Measurements from ENCODE around the gene CD74. TPM values are rescaled to one million over a fixed set of nuclear protein-coding genes. Genes with fewer than 3 reads are reported as not detected.
A peak's percentile ranks its signal among the peaks of the same experiment; 100 is the strongest.

Gene CD74
- total and polyA plus RNA-seq, 4 donors: 1,061 to 2,819 (median 1,720) TPM

DNA sequence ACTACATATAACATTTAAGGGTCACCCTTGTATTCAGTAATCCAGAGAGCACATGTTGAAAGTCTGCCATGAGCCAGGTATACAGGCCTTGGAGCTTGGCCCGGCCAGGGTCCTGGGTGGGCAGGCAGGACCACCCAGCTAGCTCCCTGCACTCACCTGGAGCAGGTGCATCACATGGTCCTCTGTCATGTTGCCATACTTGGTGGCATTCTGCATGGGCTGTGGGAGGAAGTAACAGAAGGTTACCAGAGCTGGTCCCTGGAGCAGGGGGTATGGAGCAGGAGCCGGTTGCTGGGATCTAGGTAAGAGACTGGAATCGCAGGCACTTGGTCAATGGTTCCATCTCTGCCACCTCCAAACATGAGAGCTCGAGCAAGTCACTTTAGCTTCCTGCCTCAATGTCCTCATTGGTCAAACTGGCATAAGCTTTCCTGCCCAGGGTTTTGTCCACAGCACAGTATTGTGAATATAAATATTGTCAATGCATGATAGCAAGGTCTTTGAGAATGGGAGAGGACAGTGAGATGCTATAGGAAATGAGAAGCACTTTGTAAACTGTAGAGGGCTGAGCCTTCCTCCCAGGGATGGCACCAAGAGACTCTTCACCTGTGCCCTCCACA, 6.5 kb downstream of the CD74 start:
- Histone ChIP-seq H3K9ac (ENCODE audit: insufficient read depth in 1 of 2, low read length in 2 of 2) (no peak overlapping the region), H3K4me1 (ENCODE audit: control insufficient read depth in 5 of 5, insufficient read depth in 5 of 5, low read length in 5 of 5) (peaks cover 0 to 12% (median 2%) of the 10 kb centered on the region in 5 donors), H3K36me3 (ENCODE audit: control insufficient read depth in 4 of 4, insufficient read depth in 4 of 4, low read length in 4 of 4) (peaks cover 0 to 52% (median 6%) of the 10 kb centered on the region in 4 donors), H3K9me3 (ENCODE audit: control insufficient read depth in 4 of 4, insufficient read depth in 3 of 4, low read length in 3 of 4) (no peaks in the 10 kb centered on the region), H3K4me3 (no peak overlapping the region), H3K27me3 (ENCODE audit: control insufficient read depth in 3 of 3, insufficient read depth in 3 of 3, low read length in 2 of 3) (no peaks in the 10 kb centered on the region), H3K27ac (ENCODE audit: low read depth in 1 of 2, low read length in 1 of 2) (peak overlapping the region in 1 of 2 donors; percentile 13)
- TF ChIP-seq, protein P1, sequence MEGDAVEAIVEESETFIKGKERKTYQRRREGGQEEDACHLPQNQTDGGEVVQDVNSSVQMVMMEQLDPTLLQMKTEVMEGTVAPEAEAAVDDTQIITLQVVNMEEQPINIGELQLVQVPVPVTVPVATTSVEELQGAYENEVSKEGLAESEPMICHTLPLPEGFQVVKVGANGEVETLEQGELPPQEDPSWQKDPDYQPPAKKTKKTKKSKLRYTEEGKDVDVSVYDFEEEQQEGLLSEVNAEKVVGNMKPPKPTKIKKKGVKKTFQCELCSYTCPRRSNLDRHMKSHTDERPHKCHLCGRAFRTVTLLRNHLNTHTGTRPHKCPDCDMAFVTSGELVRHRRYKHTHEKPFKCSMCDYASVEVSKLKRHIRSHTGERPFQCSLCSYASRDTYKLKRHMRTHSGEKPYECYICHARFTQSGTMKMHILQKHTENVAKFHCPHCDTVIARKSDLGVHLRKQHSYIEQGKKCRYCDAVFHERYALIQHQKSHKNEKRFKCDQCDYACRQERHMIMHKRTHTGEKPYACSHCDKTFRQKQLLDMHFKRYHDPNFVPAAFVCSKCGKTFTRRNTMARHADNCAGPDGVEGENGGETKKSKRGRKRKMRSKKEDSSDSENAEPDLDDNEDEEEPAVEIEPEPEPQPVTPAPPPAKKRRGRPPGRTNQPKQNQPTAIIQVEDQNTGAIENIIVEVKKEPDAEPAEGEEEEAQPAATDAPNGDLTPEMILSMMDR (IDR thresholded peaks at IDR 0.05; ENCODE audit: control extremely low read depth, extremely low read depth): no peak
- ATAC-seq (ENCODE audit: insufficient read depth, low FRiP score) (no peak), DNase-seq (no peak)
- WGBS, 2 donors: 90 to 93% methylated on average over 4 of the region's 4 CpGs

DNA sequence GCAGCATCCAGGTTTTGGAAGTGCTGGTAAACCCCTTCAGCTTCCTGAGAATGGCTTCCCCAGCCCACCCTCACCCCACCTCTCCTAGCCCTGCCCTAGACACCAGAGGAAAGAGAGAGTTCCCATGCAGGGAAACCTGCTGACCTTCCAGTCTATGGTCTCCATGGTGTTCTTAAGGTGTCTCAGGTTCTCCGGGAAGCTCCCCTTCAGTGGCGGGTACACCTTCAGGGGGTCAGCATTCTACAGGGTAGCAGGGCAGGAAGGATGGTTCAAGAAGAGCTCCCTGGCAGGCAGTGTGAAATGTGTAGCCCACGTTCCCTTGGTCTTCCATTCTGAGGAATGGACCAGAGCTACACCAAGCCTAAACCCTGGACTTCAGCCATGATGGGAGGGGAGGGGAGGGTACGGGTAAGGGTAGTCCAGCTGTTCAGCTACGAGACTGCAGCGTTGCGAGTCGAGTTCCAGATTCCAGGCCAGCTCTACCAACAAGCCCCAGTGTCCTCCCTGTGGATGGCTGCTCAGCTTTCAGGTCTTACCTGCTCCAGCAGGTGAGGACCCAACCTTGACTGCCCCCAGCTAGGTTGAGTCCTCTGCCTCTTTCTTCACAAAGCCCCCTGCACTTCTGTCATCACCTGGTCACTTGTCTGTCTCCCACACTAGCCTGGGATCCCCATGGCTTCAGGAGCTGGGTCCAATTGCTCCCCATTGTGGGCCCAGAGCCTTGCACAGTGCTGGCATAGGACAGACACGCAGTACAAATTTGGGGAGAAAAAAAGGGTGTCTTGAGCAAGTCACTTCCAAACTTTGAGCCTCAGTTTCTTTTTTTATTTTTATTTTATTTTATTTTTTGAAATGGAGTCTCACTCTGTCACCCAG, 7.5 kb downstream of the CD74 start:
- TF ChIP-seq, protein P1 (IDR thresholded peaks at IDR 0.05; ENCODE audit: control extremely low read depth, extremely low read depth): no peak
- Histone ChIP-seq H3K36me3 (ENCODE audit: control insufficient read depth in 4 of 4, insufficient read depth in 4 of 4, low read length in 4 of 4) (peaks cover 0 to 62% (median 8%) of the 10 kb centered on the region in 4 donors), H3K4me1 (ENCODE audit: control insufficient read depth in 5 of 5, insufficient read depth in 5 of 5, low read length in 5 of 5) (peaks cover 0 to 4% (median 2%) of the 10 kb centered on the region in 5 donors), H3K27ac (ENCODE audit: low read depth in 1 of 2, low read length in 1 of 2) (peak overlapping the region in 1 of 2 donors; percentile 32), H3K27me3 (ENCODE audit: control insufficient read depth in 3 of 3, insufficient read depth in 3 of 3, low read length in 2 of 3) (no peaks in the 10 kb centered on the region), H3K9me3 (ENCODE audit: control insufficient read depth in 4 of 4, insufficient read depth in 3 of 4, low read length in 3 of 4) (no peaks in the 10 kb centered on the region), H3K4me3 (no peak overlapping the region), H3K9ac (ENCODE audit: insufficient read depth in 1 of 2, low read length in 2 of 2) (no peak overlapping the region)
- WGBS, 2 donors: 89 to 92% methylated on average over 9 of the region's 9 CpGs
- ATAC-seq (ENCODE audit: insufficient read depth, low FRiP score): no peak
- DNase-seq: peak in 2 of 3 donors; percentile 11 to 20

DNA sequence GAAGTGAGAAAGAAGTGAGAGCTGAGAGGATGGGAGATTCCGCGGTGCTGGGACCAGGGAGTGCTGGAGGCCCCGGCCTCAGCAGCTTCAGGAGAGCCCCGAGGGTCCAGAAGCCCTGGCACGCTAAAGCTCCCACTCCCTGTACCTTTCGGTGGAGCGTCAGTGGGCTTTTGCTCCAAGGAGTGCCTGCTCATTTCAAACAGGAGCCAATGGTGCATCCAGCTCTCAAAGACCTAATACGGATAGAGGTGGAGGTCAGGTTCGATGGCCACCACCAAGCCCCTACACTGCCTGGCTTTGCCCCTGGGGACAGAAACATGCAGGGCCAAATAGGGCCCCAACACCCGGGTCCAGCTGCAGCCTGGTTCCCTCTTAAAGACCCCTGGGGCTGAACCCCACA, 8.2 kb downstream of the CD74 start:
- Histone ChIP-seq H3K9ac (ENCODE audit: insufficient read depth in 1 of 2, low read length in 2 of 2) (no peak overlapping the region), H3K4me1 (ENCODE audit: control insufficient read depth in 5 of 5, insufficient read depth in 5 of 5, low read length in 5 of 5) (peaks cover 0 to 2% (median 0%) of the 10 kb centered on the region in 5 donors), H3K9me3 (ENCODE audit: control insufficient read depth in 4 of 4, insufficient read depth in 3 of 4, low read length in 3 of 4) (no peaks in the 10 kb centered on the region), H3K27ac (ENCODE audit: low read depth in 1 of 2, low read length in 1 of 2) (no peak overlapping the region), H3K4me3 (no peak overlapping the region), H3K27me3 (ENCODE audit: control insufficient read depth in 3 of 3, insufficient read depth in 3 of 3, low read length in 2 of 3) (no peaks in the 10 kb centered on the region), H3K36me3 (ENCODE audit: control insufficient read depth in 4 of 4, insufficient read depth in 4 of 4, low read length in 4 of 4) (peaks cover 0 to 68% (median 9%) of the 10 kb centered on the region in 4 donors)
- WGBS, 2 donors: 93% methylated on average over 10 of the region's 10 CpGs
- TF ChIP-seq, protein P1 (IDR thresholded peaks at IDR 0.05; ENCODE audit: control extremely low read depth, extremely low read depth): no peak
- no peak for ATAC-seq (ENCODE audit: insufficient read depth, low FRiP score)
- no peak for DNase-seq

Data from lung (tissue), 12 donors.